H7 (cell line): ENCODE measurements around the gene ARHGAP28. TPM values are rescaled to one million over a fixed set of nuclear protein-coding genes. Genes with fewer than 3 reads are reported as not detected.

Source experiments
- DNase-seq: peaks from one replicate; pipeline ENCODE4 v3.0.0; 2012
- H3K27me3 ChIP-seq: 2 replicates; pipeline ENCODE4 v1.6.0; 2011; ENCODE audit warnings: mild to moderate bottlenecking, low read length; ENCODE audit not compliant: control insufficient read depth, insufficient read depth
- H3K36me3 ChIP-seq: replicated peaks from 2 replicates; pipeline ENCODE4 v1.5.1; 2011; ENCODE audit warnings: low read length; ENCODE audit not compliant: control insufficient read depth, insufficient read depth
- H3K4me3 ChIP-seq: 2 replicates; pipeline ENCODE4 v1.5.1; 2011; ENCODE audit warnings: low read depth, mild to moderate bottlenecking, control low read depth, low read length, moderate library complexity; ENCODE audit not compliant: insufficient read depth
- total RNA-seq: library from RNA; depleted of rRNA; stranded (reverse); fragments of >200 nt; shearing (Covaris generic); gene quantifications from 2 replicates; pipeline ENCODE4 v1.2.3, GENCODE V29; 2014

ARHGAP28 gene
- total RNA-seq, 1 experiment from 2014 or later: 32.3 TPM

DNA sequence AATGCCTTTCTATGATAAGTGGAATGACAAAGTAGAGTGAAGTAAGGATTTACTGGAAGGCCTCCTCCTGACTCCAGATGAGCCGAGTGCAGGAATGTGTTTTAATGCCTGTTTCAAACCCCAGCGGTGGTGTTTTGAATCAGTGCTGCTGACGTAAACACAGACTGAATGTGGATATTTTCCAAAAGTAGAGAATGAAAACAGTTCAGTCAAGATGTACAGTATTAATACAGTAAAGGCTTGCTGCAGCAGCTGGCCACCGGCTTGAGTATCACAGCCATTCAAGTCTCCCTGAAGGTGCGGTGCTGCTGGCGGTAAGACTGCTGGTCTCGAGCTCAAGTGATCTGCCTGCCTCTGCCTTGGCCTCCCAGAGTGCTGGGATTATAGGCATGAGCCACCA lies 46.7 kb downstream of the ARHGAP28 start:
- DNase-seq: no peak
- H3K27me3 ChIP-seq: no peaks in the 10 kb centered on the region
- no peaks in the 10 kb centered on the region for H3K36me3 ChIP-seq
- no peak overlapping the region for H3K4me3 ChIP-seq

- no peak overlapping the region for H3K4me3 ChIP-seq
- H3K36me3 ChIP-seq: no peaks in the 10 kb centered on the region
- no peaks in the 10 kb centered on the region for H3K27me3 ChIP-seq
- DNase-seq: no peak
These were observed 48.0 kb downstream of the ARHGAP28 start for GRCh38 chr18:6777509-6777908.

GRCh38 chr18:6778459-6779247 lies 49.1 kb downstream of the ARHGAP28 start:
- DNase-seq: no peak
- Histone ChIP-seq H3K36me3 (no peaks in the 10 kb centered on the region), H3K4me3 (no peak overlapping the region), H3K27me3 (no peaks in the 10 kb centered on the region)

- Histone ChIP-seq H3K4me3 (no peak overlapping the region), H3K27me3 (no peaks in the 10 kb centered on the region), H3K36me3 (no peaks in the 10 kb centered on the region)
- no peak for DNase-seq
These were observed 51.7 kb downstream of the ARHGAP28 start for GRCh38 chr18:6781142-6781714.

GRCh38 chr18:6781796-6782195 lies 52.3 kb downstream of the ARHGAP28 start:
- no peaks in the 10 kb centered on the region for H3K27me3 ChIP-seq
- no peaks in the 10 kb centered on the region for H3K36me3 ChIP-seq
- no peak overlapping the region for H3K4me3 ChIP-seq
- DNase-seq: no peak

DNA sequence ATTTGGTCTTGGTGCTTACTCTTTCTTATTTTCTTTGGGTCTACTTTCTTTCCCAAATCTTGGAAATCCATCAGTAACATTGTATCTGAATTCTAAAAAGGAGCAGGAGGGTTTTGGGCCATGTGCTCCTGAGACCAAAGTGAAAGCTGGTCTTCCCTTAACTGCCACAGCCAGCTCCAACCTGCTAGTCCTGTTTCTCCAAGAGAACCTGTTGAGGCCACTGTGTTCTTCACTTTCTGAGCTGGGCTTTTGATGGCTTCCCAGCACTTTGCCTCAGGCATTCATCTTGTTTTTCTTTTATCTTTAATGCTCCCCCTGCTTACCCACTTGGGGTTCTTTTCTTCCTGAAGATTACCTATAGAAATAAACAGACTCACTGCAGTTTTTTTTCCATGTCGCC lies 53.3 kb downstream of the ARHGAP28 start:
- no peak for DNase-seq

GRCh38 chr18:6784046-6784445 lies 54.5 kb downstream of the ARHGAP28 start:
- Histone ChIP-seq H3K27me3 (no peaks in the 10 kb centered on the region), H3K4me3 (no peak overlapping the region), H3K36me3 (no peaks in the 10 kb centered on the region)
- DNase-seq: no peak

More for the DNA sequence above, 53.3 kb downstream of the ARHGAP28 start:
- Histone ChIP-seq H3K27me3 (no peaks in the 10 kb centered on the region), H3K36me3 (no peaks in the 10 kb centered on the region), H3K4me3 (no peak overlapping the region)

DNA sequence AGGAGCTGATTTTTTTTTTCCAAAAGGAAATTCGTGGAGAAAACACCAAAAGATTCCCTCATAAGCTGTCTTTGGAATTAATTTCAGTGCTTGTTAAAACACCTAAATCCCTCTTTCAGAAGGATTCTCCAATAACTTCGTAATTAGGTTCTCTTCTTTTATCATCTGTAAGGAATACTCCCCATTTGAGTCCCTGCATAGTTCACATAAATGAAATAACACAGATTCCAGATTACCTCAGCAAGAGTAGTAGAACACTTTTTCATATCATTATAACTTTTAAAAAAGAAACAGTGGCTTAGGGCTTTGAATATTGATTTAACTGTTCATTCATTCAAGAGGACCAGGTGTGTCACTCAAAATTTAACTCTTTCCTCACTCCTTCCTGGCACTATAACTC lies 55.5 kb downstream of the ARHGAP28 start:
- H3K27me3 ChIP-seq: no peaks in the 10 kb centered on the region
- H3K4me3 ChIP-seq: no peak overlapping the region
- H3K36me3 ChIP-seq: no peaks in the 10 kb centered on the region
- DNase-seq: no peak

GRCh38 chr18:6785411-6785810 lies 55.9 kb downstream of the ARHGAP28 start:
- no peak for DNase-seq
- Histone ChIP-seq H3K4me3 (no peak overlapping the region), H3K27me3 (no peaks in the 10 kb centered on the region), H3K36me3 (no peaks in the 10 kb centered on the region)

DNA sequence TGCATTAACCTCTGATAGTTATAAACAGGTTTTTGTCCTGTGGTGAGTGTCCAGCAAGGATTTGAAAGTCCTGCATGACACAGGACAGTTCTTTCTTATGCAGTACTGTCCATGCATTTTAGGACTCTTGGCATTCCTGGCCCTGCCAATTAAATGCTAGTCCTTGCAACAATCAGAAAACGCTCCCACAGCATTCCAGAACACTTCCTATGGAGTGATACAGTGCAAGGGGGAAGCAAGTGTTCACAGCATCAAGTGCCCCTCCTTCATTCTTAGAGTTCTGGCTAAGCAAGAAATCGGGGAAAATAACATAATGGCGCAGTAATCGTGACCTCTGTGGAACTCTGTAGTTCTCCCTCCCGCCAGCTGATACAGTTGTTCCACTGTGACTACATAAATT lies 62.9 kb downstream of the ARHGAP28 start:
- no peak for DNase-seq
- Histone ChIP-seq H3K36me3 (no peaks in the 10 kb centered on the region), H3K27me3 (no peaks in the 10 kb centered on the region), H3K4me3 (no peak overlapping the region)

DNA sequence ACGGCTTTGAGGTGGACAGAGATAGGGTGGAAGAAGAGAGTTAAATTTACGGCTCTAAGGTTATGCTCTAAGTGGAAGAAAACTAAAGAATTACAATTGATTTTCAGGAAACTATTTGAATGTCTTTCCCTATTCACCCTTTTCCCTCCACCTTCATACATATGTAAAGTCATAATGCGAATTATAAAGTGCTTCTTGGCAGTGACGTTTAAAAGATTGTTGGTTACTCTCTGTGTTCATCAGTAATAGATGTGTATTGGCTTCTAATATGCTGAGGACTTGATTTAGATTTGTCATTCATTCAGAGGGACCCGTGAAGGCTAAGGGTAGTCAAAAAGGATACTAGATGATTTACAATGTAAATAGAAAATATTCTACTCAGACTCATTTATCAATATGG lies 63.9 kb downstream of the ARHGAP28 start:
- no peaks in the 10 kb centered on the region for H3K27me3 ChIP-seq
- no peak for DNase-seq

GRCh38 chr18:6793986-6794385 lies 64.5 kb downstream of the ARHGAP28 start:
- Histone ChIP-seq H3K4me3 (no peak overlapping the region), H3K27me3 (no peaks in the 10 kb centered on the region), H3K36me3 (no peaks in the 10 kb centered on the region)
- no peak for DNase-seq

More for the DNA sequence above, 63.9 kb downstream of the ARHGAP28 start:
- Histone ChIP-seq H3K36me3 (no peaks in the 10 kb centered on the region), H3K4me3 (no peak overlapping the region)

DNA sequence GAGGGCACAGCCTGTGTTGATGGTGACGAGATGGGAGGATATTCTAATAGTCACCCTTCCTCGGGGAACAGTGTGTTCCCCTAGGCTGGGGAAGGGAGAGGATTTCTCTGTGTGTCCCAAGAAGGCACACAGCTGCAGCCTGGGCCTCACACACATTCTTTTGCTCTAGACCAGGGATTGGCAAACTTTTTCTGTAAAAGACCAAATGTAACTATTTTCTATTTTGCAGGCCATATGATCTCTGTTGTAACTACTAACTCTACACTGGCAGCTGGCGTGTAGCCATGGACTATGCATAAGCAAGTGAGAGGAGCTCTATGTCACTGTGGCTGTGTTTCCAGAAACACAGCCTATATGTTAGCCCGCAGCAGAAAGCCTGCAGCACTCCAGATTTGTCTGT lies 65.8 kb downstream of the ARHGAP28 start:
- H3K36me3 ChIP-seq: no peaks in the 10 kb centered on the region
- H3K27me3 ChIP-seq: no peaks in the 10 kb centered on the region
- no peak overlapping the region for H3K4me3 ChIP-seq
- DNase-seq: no peak

GRCh38 chr18:6796511-6796910 lies 67.0 kb downstream of the ARHGAP28 start:
- Histone ChIP-seq H3K27me3 (no peaks in the 10 kb centered on the region), H3K4me3 (no peak overlapping the region), H3K36me3 (no peaks in the 10 kb centered on the region)
- DNase-seq: no peak

- H3K36me3 ChIP-seq: no peaks in the 10 kb centered on the region
- H3K4me3 ChIP-seq: no peak overlapping the region
- no peaks in the 10 kb centered on the region for H3K27me3 ChIP-seq
- DNase-seq: no peak
These were observed 67.7 kb downstream of the ARHGAP28 start for GRCh38 chr18:6797171-6797570.
